GM23248 (cell line): ENCODE measurements around the gene HNF4A. TPM values are rescaled to one million over a fixed set of nuclear protein-coding genes. Genes with fewer than 3 reads are reported as not detected.

Experiments
- DNase-seq: peaks from one replicate; pipeline ENCODE4 v3.0.0-alpha.2; 2015
- H2AFZ ChIP-seq: fragments of 200-600 bp; sonication (generic); 2 replicates; pipeline ENCODE4 v1.6.1; 2016; ENCODE audit warnings: antibody characterized with exemption
- H3F3A ChIP-seq: fragments of 200-600 bp; sonication (generic); 2 replicates; pipeline ENCODE4 v1.6.1; 2016; ENCODE audit warnings: mild to moderate bottlenecking, antibody characterized with exemption, mixed run types; ENCODE audit not compliant: insufficient read depth
- H3K27ac ChIP-seq: fragments of 200-600 bp; sonication (generic); 2 replicates; pipeline ENCODE4 v1.5.1; 2016; ENCODE audit warnings: mild to moderate bottlenecking
- H3K27me3 ChIP-seq: fragments of 200-600 bp; sonication (generic); replicated peaks from 2 replicates; pipeline ENCODE4 v1.6.1; 2016; ENCODE audit warnings: mild to moderate bottlenecking; ENCODE audit not compliant: insufficient read depth
- H3K36me3 ChIP-seq: fragments of 200-600 bp; sonication (generic); 2 replicates; pipeline ENCODE4 v1.6.1; 2016; ENCODE audit warnings: low read depth, mild to moderate bottlenecking
- H3K4me1 ChIP-seq: fragments of 200-600 bp; sonication (generic); 2 replicates; pipeline ENCODE4 v1.6.1; 2016; ENCODE audit warnings: mild to moderate bottlenecking; ENCODE audit not compliant: insufficient read depth
- H3K4me2 ChIP-seq: fragments of 200-600 bp; sonication (generic); one replicate; pipeline ENCODE4 v1.6.1; 2016; ENCODE audit warnings: mild to moderate bottlenecking; ENCODE audit not compliant: unreplicated experiment
- H3K4me3 ChIP-seq: fragments of 200-600 bp; sonication (generic); 2 replicates; pipeline ENCODE4 v1.5.1; 2016; ENCODE audit warnings: mild to moderate bottlenecking
- H3K79me2 ChIP-seq: fragments of 200-600 bp; sonication (generic); 2 replicates; pipeline ENCODE4 v1.6.1; 2016; ENCODE audit warnings: mild to moderate bottlenecking; ENCODE audit not compliant: insufficient read depth
- H3K9ac ChIP-seq: fragments of 200-600 bp; sonication (generic); 2 replicates; pipeline ENCODE4 v1.6.1; 2016; ENCODE audit warnings: mild to moderate bottlenecking
- H3K9me2 ChIP-seq: fragments of 200-600 bp; sonication (generic); 2 replicates; pipeline ENCODE4 v1.6.1; 2016; ENCODE audit warnings: mixed run types, mild to moderate bottlenecking, moderate library complexity; ENCODE audit not compliant: insufficient read depth
- H3K9me3 ChIP-seq: fragments of 200-600 bp; sonication (generic); one replicate; pipeline ENCODE4 v1.6.1; 2017; ENCODE audit warnings: low read depth
- H4K20me1 ChIP-seq: fragments of 200-600 bp; sonication (generic); 2 replicates; pipeline ENCODE4 v1.6.0; 2016; ENCODE audit not compliant: insufficient read depth
- EZH2 ChIP-seq: fragments of 200-600 bp; sonication (generic); IDR thresholded peaks from 2 replicates; pipeline ENCODE4 v1.6.1; 2018; ENCODE audit warnings: antibody characterized with exemption, mild to moderate bottlenecking; ENCODE audit not compliant: insufficient read depth, poor library complexity, severe bottlenecking
- EZH2phosphoT487 ChIP-seq: fragments of 200-600 bp; sonication (generic); IDR thresholded peaks from 2 replicates; pipeline ENCODE4 v1.6.1; 2018; ENCODE audit warnings: antibody characterized with exemption, moderate library complexity, mild to moderate bottlenecking, low read depth; ENCODE audit not compliant: insufficient read depth
- WGBS, 2 experiments: methylation state at CpG; one replicate each; pipeline ENCODE4 v1.1.6; 2015 to 2017; ENCODE audit warnings: low lambda C conversion rate in 2 of 2, low coverage in 1 of 2; ENCODE audit errors: missing lambda C conversion rate in 2 of 2; 5-methylcytosine and 5-hydroxymethylcytosine counted together
- in situ Hi-C: fragments of 300-500 bp; cut with MboI; formaldehyde crosslinking; loops from 2 replicates; pipeline ENCODE4 v1.15.0; 2020
- polyA plus RNA-seq: library from polyadenylated mRNA; unstranded; fragments of >200 nt; fragmentation: Nextera tagmentation; extraction: Ambion mirVana; gene quantifications from 2 replicates; pipeline ENCODE4 v1.2.1, GENCODE V29; 2016
- total RNA-seq: library from RNA; depleted of rRNA; stranded (reverse); fragments of >200 nt; shearing (Covaris generic); gene quantifications from 2 replicates; pipeline ENCODE4 v1.2.3, GENCODE V29; 2014

Gene HNF4A
- total and polyA plus RNA-seq, 2 experiments from 2014 or later: not detected

GRCh38 chr20:44370639-44371218 is 15.2 kb downstream of the HNF4A start:
- no peaks in the 10 kb centered on the region for H4K20me1 ChIP-seq
- TF ChIP-seq EZH2 (no peak), EZH2phosphoT487 (no peak)
- DNase-seq: no peak
- H3K27me3 ChIP-seq: peaks cover 22% of the 10 kb centered on the region
- H2AFZ ChIP-seq: no peak overlapping the region
- H3K4me2 ChIP-seq: no peak overlapping the region
- H3K9me2 ChIP-seq: no peaks in the 10 kb centered on the region
- in situ Hi-C loops: no loop called here
- 56% methylated on average over 9 of the region's 9 CpGs for WGBS, 2 experiments
- H3K9ac ChIP-seq: no peak overlapping the region
- no peaks in the 10 kb centered on the region for H3K9me3 ChIP-seq
- no peaks in the 10 kb centered on the region for H3K36me3 ChIP-seq
- no peaks in the 10 kb centered on the region for H3F3A ChIP-seq
- no peaks in the 10 kb centered on the region for H3K4me1 ChIP-seq
- H3K4me3 ChIP-seq: no peak overlapping the region
- no peaks in the 10 kb centered on the region for H3K79me2 ChIP-seq
- H3K27ac ChIP-seq: no peak overlapping the region

- Histone ChIP-seq H3K79me2 (no peaks in the 10 kb centered on the region), H2AFZ (no peak overlapping the region), H3K36me3 (no peaks in the 10 kb centered on the region), H4K20me1 (no peaks in the 10 kb centered on the region), H3F3A (no peaks in the 10 kb centered on the region), H3K4me2 (no peak overlapping the region), H3K9me2 (no peaks in the 10 kb centered on the region), H3K27me3 (peaks cover 24% of the 10 kb centered on the region), H3K27ac (no peak overlapping the region), H3K9me3 (no peaks in the 10 kb centered on the region), H3K4me3 (no peak overlapping the region), H3K9ac (no peak overlapping the region), H3K4me1 (no peaks in the 10 kb centered on the region)
- 20 to 21% methylated on average over 2 of the region's 2 CpGs for WGBS, 2 experiments
- no peak for DNase-seq
- in situ Hi-C loops: loop anchor here (10.0 kb wide), 1 partner anchor 242 kb away; no protein-coding TSS in a partner anchor
- TF ChIP-seq EZH2: no peak
- TF ChIP-seq EZH2phosphoT487: no peak
Measured at GRCh38 chr20:44382641-44383040, 27.1 kb downstream of the HNF4A start.

- Histone ChIP-seq H3K36me3 (no peaks in the 10 kb centered on the region), H3F3A (no peaks in the 10 kb centered on the region), H3K27ac (no peak overlapping the region), H3K9ac (no peak overlapping the region), H3K4me3 (no peak overlapping the region), H3K9me3 (no peaks in the 10 kb centered on the region), H3K4me2 (no peak overlapping the region), H2AFZ (no peak overlapping the region), H3K9me2 (no peaks in the 10 kb centered on the region), H3K79me2 (no peaks in the 10 kb centered on the region), H3K4me1 (no peaks in the 10 kb centered on the region; the same call in 1 of the 2 replicates), H4K20me1 (no peaks in the 10 kb centered on the region), H3K27me3 (peaks cover 22% of the 10 kb centered on the region)
- WGBS, 2 experiments: 12 to 13% methylated on average over 9 of the region's 9 CpGs
- in situ Hi-C loops: loop anchor here (10.0 kb wide), 1 partner anchor 240 kb away; no protein-coding TSS in a partner anchor
- no peak for TF ChIP-seq EZH2phosphoT487
- TF ChIP-seq EZH2: no peak
- peak; percentile 71 for DNase-seq
Measured at GRCh38 chr20:44384423-44385027, 29.0 kb downstream of the HNF4A start.

GRCh38 chr20:44388466-44389023 is 33.0 kb downstream of the HNF4A start:
- 0 out of 2 replicates have a peak, but pooled peaks cover 14% of the 10 kb centered on the region for H3K27me3 ChIP-seq
- in situ Hi-C loops: loop anchor here (10.0 kb wide), 1 partner anchor 236 kb away; no protein-coding TSS in a partner anchor
- no peaks in the 10 kb centered on the region; the same call in 1 of the 2 replicates for H3K4me1 ChIP-seq
- no peaks in the 10 kb centered on the region for H3F3A ChIP-seq
- H3K36me3 ChIP-seq: no peaks in the 10 kb centered on the region
- H3K9me2 ChIP-seq: no peaks in the 10 kb centered on the region
- 6% methylated on average over 29 of the region's 29 CpGs for WGBS, 2 experiments
- no peak overlapping the region for H3K27ac ChIP-seq
- TF ChIP-seq EZH2phosphoT487 (no peak), EZH2 (no peak)
- no peak overlapping the region for H3K9ac ChIP-seq
- no peaks in the 10 kb centered on the region for H3K79me2 ChIP-seq
- no peak overlapping the region for H3K4me2 ChIP-seq
- H4K20me1 ChIP-seq: no peaks in the 10 kb centered on the region
- peak overlapping the region; percentile 47; the same call in 1 of the 2 replicates for H2AFZ ChIP-seq
- peak; percentile 78 for DNase-seq
- no peaks in the 10 kb centered on the region for H3K9me3 ChIP-seq
- no peak overlapping the region for H3K4me3 ChIP-seq
